ENCODE data around the gene GREB1L.
"Not testable (repeated sequence)": the region's sequence is repeated elsewhere in the genome, so short reads cannot be mapped to it uniquely, and the experiment has no call there.

The GREB1L gene

DNA sequence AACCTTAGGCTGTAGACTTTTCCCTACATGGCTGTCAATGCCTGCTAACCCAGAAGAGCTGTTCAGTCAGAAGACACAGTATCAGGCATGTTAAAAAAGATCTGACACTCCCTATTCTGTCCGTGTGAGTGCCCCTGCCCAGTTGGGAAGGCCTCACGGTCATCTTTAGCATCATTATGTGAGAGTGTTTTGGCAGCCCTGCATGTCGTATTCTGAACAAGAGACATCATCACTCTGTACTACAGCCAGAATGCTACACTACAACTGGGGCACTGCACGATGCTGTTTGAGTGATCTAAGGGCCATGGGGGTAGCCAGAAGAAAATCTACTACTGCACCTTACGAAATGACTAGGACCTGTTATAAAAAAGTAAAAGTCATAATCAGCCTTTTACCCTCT lies 67.2 kb downstream of the GREB1L start:
- no peak for DNase-seq

DNA sequence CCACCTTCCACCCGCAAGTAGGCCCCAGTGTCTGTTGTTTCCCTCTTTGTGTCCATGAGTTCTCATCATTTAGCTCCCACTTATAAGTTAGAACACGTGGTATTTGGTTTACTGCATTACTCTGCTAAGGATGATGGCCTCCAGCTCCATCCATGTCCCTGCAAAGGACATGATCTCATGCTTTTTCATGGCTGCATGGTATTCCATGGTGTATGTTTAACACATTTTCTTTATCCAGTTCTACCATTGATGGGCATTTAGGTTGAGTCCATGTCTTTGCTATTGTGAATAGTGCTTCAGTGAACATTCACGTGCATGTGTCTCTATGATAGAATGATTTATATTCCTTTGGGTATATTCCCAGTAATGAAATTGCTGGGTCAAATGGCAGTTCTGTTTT lies 69.9 kb downstream of the GREB1L start:
- DNase-seq: not testable (repeated sequence)

DNA sequence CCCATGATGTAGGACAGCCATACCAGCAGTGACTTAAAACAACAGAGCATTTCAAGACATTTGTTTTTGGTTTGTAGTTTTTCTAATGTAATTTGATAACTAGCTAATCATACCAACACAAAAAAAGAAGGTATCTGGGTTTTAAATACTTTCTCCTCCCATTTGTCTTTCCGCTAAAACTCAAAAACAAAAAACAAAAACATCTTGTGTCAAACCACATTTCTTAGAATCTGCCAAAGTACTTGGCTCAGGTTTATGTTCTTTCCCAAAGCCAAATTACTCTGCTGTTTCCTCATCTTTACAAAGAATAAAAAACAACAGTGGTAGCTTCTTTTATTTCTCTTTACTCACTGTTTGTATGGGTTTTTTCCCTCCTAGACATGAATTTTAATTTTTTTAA lies 71.5 kb downstream of the GREB1L start:
- no peak for DNase-seq

- no peak for DNase-seq
These were observed 72.7 kb downstream of the GREB1L start for GRCh38 chr18:21314724-21315123.

- DNase-seq: not testable (repeated sequence)
These were observed 73.1 kb downstream of the GREB1L start for GRCh38 chr18:21315126-21315525.

GRCh38 chr18:21315741-21316197 lies 73.7 kb downstream of the GREB1L start:
- no peak for DNase-seq

- no peak for DNase-seq
These were observed 74.3 kb downstream of the GREB1L start for GRCh38 chr18:21316296-21316695.

GRCh38 chr18:21321711-21322110 lies 79.7 kb downstream of the GREB1L start:
- no peak for DNase-seq

DNA sequence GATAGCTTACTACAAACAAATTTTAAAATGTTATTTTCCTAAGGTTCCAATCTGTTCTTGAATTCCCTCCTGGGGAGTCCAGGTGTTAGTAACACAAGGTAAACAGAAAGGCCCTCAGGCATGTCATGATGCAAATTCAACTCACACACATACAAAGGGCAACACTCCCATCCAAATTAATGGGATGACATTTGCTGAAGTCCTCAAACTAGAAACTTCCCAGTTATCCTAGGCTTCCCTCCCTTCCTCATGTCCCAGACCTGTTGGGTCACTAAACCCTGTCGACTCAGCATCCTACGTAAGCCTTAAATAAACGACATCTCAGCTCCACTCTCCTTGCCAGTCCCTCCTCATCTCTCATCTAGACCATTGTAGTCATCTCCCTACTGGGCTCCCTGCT lies 85.1 kb downstream of the GREB1L start:
- peak; percentile 67 to 80 for DNase-seq

DNA sequence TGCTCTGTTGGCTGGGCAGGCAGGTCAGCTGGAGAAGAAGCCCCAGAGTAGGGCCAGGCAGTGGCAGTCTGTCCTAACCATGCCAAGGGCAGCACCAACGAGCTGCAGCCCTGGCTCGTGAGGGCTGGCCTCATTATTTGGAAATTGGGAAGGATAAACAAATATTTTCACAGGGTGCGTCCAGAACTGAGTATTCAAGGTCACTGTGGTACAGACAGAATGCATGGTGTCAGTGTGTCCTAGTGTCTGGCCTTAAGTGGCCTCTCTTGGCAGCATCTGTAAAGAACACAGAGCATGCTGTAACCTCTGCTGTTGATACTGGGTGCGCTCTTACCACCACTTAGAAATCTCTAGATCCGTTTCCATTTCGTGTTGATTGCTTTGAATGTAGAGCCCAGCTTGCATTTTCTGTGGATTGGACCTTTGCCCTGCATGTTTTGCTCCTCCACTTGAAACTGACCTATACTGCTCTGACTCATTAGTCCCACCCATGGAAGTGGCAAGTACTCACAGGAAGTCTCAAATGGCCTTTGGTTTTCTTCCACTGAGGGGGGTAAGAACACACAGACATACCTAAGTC lies 88.2 kb downstream of the GREB1L start:
- no peak for DNase-seq

- no peak for DNase-seq
These were observed 89.0 kb downstream of the GREB1L start for GRCh38 chr18:21331065-21331464.

GRCh38 chr18:21335927-21336488 lies 94.0 kb downstream of the GREB1L start:
- no peak for DNase-seq

DNA sequence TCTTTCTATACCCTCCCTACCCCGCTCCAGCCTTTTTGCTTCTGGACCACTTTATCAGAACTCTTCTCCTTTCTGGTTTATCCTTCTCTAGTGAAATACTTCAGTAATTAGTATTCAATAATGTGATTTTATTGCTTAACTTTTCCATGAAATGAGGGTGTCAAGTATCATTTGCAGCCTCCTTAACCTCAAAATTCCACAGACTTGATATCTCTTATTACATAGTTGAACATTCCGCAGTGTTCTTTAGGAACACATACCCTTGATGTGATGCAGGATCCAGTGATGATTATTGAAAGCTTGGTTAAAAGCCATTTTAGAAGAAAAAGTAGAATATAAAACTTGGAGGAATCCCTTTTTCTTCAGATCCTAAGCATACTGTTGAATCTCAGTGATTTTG lies 94.8 kb downstream of the GREB1L start:
- DNase-seq: no peak

- no peak for DNase-seq
These were observed 99.1 kb downstream of the GREB1L start for GRCh38 chr18:21341141-21341540.

DNA sequence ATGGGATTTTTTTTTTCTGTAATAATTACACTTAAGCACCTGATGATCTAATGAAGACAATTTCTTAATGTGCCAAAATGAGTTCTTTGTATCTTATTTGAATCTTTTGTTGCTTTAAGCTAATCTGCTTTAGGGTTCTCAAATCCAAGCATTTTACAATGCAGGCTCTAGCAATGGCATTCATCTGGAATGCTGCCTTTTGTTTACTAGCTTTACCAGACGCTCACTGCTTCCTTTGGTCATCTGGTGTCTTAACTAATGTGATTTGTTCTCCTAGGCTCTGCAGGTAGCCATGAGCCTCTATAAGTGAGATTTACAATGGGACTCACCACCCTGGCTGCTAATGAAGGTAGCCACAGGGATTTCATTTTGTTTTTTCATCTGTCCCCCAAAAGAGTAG lies 100.3 kb downstream of the GREB1L start:
- DNase-seq: no peak

DNA sequence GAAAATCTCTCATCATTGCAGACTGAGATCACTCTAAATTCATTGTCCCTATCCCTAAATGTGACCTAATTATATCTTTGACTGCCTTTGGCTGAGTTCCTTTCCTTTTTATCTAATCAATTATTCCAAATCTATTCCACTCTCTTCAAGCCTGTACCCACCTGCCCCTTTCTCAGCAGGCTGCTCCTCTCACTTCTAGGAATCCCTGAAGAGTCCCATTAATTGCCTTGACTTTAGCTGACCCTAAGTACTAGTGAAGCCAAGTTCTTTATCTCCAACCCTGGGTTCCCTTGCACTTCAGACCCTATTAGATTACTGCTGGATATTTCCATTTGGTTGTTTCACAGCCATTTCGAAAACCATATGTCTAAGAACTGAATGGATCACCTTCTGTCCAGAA lies 102.8 kb downstream of the GREB1L start:
- DNase-seq: no peak

DNA sequence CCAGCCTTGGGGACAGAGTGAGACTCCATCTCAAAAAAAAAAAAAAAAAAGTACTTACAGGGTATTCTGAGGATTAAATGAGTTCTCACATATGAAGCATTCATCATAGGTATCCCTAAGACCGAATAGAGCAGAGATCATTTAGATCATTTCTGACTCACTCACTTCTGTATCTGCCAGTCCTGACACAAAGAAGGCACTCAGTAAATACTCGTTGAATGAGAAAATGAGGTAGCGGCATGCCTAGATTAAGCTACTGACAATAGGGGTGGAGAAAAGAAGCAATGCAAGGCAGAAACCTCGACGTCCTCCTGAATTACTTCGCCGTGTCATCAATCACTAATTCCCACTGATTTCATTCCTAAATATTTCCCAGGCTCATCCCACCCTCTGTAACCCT lies 103.8 kb downstream of the GREB1L start:
- no peak for DNase-seq

- DNase-seq: no peak
These were observed 117.7 kb downstream of the GREB1L start for GRCh38 chr18:21359746-21360145.

DNA sequence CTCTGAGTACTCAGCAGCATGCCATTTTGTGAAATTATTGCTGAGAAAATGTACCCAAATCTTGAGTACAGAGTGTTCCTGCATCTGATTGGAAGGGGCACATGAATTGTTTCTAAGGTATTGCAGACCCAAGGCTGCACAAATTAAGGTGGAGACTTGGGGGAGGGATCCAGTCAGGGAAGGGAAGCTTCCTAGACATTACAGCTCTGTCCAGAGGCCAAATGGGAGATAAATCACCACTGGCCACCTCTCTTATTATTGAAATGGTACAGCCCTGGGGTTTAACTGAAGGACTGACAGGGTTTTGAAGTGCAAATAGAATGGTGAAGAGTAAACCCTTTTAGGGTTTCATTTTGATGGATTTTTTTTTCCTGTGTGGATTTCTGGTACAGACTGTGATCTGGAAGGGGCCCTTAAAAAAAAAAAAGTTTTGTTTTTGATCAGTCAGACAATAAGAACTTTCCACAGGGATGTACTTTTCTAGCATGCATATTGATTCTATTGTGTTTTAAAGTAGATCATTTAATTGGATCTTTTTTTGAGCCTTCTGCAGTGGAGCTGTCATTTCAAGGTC lies 119.4 kb downstream of the GREB1L start:
- DNase-seq: no peak

DNA sequence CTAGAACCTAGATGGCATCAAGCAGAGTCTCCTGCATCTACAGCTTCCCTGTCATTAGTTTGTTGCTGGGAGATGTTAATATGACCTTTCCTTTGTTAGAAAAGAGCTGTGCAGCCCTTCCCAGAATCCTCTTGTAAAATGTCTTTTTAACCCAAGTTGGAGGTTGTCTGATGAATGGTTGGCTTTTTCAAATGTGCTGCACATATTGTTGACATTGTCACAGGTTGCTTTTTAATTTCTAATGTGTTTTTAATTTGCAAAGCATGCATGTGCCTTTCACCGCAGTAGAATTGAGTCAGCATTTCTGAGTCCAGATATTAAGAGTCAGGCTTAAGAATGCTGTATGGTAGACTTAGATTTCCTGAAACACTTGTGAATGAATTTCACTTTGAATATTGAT lies 120.8 kb downstream of the GREB1L start:
- DNase-seq: no peak

GRCh38 chr18:21363348-21363747 lies 121.3 kb downstream of the GREB1L start:
- DNase-seq: no peak

DNA sequence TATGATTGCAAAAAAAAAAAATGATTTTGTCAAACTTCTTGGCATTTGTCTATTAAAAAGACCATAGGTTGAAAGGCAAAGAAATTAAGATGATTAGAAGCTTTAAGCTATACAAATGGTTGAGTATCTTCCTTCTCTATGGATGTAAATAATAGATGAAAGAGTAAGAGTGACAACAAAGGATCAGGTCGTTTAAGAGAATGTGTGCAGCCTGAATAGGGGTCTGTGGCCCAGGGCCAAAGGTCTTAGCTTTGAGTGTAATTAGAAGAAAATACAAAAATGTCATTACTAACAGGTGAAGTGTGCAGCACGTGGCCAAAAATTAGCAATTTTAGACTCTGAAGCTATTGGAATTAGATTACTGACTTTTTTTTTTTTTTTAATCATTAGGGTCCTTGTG lies 122.4 kb downstream of the GREB1L start:
- DNase-seq: no peak

DNA sequence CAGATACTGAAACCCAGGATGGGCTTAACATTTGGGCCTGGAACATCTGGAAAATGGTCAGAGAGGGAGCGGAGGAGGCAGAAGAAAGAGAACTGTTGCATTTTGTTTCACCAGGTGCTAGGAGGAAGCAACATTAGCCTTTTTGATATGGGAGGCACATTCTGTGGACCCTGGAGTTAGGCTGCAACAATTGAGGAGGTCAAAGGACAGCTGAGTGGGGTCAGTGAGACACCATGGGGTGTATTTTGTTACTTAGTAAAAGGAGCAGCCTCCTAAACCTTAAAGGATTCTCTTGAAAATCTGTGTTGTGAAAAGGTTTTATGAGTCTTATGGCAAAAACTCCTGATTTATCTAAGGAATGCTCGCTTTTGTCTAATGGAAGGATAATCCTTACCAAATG lies 124.9 kb downstream of the GREB1L start:
- no peak for DNase-seq

- no peak for DNase-seq
These were observed 127.1 kb downstream of the GREB1L start for GRCh38 chr18:21369146-21369545.

DNA sequence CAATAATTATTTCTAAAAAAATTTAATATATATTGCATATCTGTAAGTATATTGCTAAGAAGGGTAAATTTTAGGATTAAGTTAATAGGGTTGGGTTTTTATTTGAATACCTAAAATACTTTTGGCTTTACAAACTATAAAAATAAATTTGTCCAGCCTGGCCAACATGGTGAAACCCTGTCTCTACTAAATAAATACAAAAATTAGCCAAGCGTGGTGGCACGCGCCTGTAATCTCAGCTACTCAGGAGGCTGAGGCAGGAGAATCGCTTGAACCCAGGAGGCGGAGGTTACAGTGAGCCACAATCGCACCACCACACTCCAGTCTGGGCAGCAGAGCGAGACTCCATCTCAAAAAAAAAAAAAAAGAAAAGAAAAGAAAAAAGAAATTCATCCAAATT lies 127.6 kb downstream of the GREB1L start:
- not testable (repeated sequence) for DNase-seq
